NCI-H510A (cell line): Measurements from ENCODE around the gene IL2RG.

Experiments used
- DNase-seq: peaks from one replicate; lab custom pipeline; 2025; lab: John Stamatoyannopoulos, UW

The IL2RG gene

GRCh38 chrX:71111141-71111843 is at the start of gene IL2RG:
IL2RG (minus strand) TSS chrX:71111577; CDS start chrX:71111539, 38 bp downstream.
- no peak for DNase-seq

GRCh38 chrX:71160475-71160874 is 49.1 kb upstream of the IL2RG start:
- DNase-seq = no peak

GRCh38 chrX:71159335-71159734 is 48.0 kb upstream of the IL2RG start:
- no peak for DNase-seq

GRCh38 chrX:71158603-71159002 is 47.2 kb upstream of the IL2RG start:
- DNase-seq = no peak

GRCh38 chrX:71154641-71155040 is 43.3 kb upstream of the IL2RG start:
- no peak for DNase-seq

GRCh38 chrX:71154196-71154595 is 42.8 kb upstream of the IL2RG start:
- no peak for DNase-seq

GRCh38 chrX:71151366-71151765 is 40.0 kb upstream of the IL2RG start:
- DNase-seq = no peak

GRCh38 chrX:71148278-71148663 is 36.9 kb upstream of the IL2RG start:
- DNase-seq = no peak

GRCh38 chrX:71147496-71148277 is 36.3 kb upstream of the IL2RG start:
- no peak for DNase-seq

- no peak for DNase-seq
Measured at GRCh38 chrX:71144651-71145050, 33.3 kb upstream of the IL2RG start, which contains the start of gene NLGN3. NLGN3 (plus strand) TSS chrX:71144841; CDS start chrX:71147750, 2,909 bp downstream.

GRCh38 chrX:71143508-71143907 is 32.1 kb upstream of the IL2RG start:
- DNase-seq = no peak

GRCh38 chrX:71140440-71140839 is 29.1 kb upstream of the IL2RG start:
- DNase-seq = no peak

- DNase-seq = no peak
Measured at GRCh38 chrX:71131510-71131909, 20.1 kb upstream of the IL2RG start.

GRCh38 chrX:71128915-71129765 is 17.8 kb upstream of the IL2RG start:
- peak; percentile 21 for DNase-seq

GRCh38 chrX:71128166-71128833 is 16.9 kb upstream of the IL2RG start:
- no peak for DNase-seq

GRCh38 chrX:71118985-71119535 is 7.7 kb upstream of the IL2RG start:
- no peak for DNase-seq

- peak; percentile 65 for DNase-seq
Measured at GRCh38 chrX:71118032-71118984, 6.9 kb upstream of the IL2RG start, which contains the start of gene MED12. MED12 (plus strand) TSS chrX:71118596; CDS start chrX:71118755, 159 bp downstream.

GRCh38 chrX:71117358-71117757 is 6.0 kb upstream of the IL2RG start:
- no peak for DNase-seq

GRCh38 chrX:71111921-71112431 is 599 bp upstream of the IL2RG start:
- no peak for DNase-seq

GRCh38 chrX:71109051-71109450 is 2.3 kb downstream of the IL2RG start:
- no peak for DNase-seq
